ENCODE results near the gene CTNNA2.

DNA sequence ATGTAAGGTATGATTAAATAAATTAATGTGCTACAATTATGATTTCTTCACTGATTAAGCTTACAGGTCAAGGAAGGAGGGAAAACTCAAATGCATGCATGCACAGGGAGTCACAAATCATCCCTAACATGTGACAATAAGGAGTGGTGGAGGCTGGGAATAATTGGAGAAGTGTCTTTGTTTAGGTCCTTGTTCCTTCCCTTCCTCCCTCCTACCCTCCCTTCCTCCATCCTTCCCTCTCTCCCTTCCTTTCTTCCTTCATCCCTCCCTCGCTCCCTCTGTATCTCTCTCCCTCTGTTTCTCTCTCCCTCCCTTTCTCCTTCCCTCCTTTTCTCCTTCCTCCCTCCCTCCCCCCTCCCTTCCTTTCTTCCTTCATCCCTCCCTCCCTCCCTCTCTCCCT is 337.1 kb downstream of the CTNNA2 start:
- TF ChIP-seq SIN3A (IDR thresholded peaks at IDR 0.05; ENCODE audit: borderline replicate concordance, insufficient read depth, low read length) = no peak
- no peak for TF ChIP-seq POLR2AphosphoS5 (IDR thresholded peaks at IDR 0.05; ENCODE audit: low read depth, low read length)
- no peak for TF ChIP-seq TAF1 (IDR thresholded peaks at IDR 0.05; ENCODE audit: borderline replicate concordance, insufficient read depth, low read length)
- TF ChIP-seq, protein P1, sequence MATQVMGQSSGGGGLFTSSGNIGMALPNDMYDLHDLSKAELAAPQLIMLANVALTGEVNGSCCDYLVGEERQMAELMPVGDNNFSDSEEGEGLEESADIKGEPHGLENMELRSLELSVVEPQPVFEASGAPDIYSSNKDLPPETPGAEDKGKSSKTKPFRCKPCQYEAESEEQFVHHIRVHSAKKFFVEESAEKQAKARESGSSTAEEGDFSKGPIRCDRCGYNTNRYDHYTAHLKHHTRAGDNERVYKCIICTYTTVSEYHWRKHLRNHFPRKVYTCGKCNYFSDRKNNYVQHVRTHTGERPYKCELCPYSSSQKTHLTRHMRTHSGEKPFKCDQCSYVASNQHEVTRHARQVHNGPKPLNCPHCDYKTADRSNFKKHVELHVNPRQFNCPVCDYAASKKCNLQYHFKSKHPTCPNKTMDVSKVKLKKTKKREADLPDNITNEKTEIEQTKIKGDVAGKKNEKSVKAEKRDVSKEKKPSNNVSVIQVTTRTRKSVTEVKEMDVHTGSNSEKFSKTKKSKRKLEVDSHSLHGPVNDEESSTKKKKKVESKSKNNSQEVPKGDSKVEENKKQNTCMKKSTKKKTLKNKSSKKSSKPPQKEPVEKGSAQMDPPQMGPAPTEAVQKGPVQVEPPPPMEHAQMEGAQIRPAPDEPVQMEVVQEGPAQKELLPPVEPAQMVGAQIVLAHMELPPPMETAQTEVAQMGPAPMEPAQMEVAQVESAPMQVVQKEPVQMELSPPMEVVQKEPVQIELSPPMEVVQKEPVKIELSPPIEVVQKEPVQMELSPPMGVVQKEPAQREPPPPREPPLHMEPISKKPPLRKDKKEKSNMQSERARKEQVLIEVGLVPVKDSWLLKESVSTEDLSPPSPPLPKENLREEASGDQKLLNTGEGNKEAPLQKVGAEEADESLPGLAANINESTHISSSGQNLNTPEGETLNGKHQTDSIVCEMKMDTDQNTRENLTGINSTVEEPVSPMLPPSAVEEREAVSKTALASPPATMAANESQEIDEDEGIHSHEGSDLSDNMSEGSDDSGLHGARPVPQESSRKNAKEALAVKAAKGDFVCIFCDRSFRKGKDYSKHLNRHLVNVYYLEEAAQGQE (IDR thresholded peaks at IDR 0.05; ENCODE audit: insufficient read depth in 1 of 2, low read depth in 2 of 2, low read length in 2 of 2) = no peak
- TF ChIP-seq FOXP2 (optimal IDR thresholded peaks at IDR 0.05; ENCODE audit: borderline replicate concordance, extremely low read depth, extremely low read length, insufficient read depth) = no peak
